Measurements from ENCODE around the gene CEACAM8. TPM values are rescaled to one million over a fixed set of nuclear protein-coding genes. Genes with fewer than 3 reads are reported as not detected.
A peak's percentile ranks its signal among the peaks of the same experiment; 100 is the strongest.

CEACAM8 gene
- polyA plus RNA-seq, 3 donors = not detected

GRCh38 chr19:42546831-42547500, 47.8 kb downstream of the CEACAM8 start:
- no peak overlapping the region for H2AFZ ChIP-seq (ENCODE audit: insufficient read depth, low read depth, low read length, poor library complexity, severe bottlenecking)
- no peaks in the 10 kb centered on the region for H3K4me1 Mint-ChIP-seq
- peak overlapping the region in 1 of 2 donors; percentile 58 for H3K4me3 Mint-ChIP-seq

GRCh38 chr19:42544146-42544545, 50.6 kb downstream of the CEACAM8 start:
- WGBS (ENCODE audit: insufficient coverage) = 83% methylated on average over 1 of the region's 4 CpGs
- Histone ChIP-seq H3K9me3 (replicated peaks in 1 of 2; ENCODE audit: control insufficient read depth in 1 of 2, insufficient read depth in 1 of 2, low read length in 2 of 2) (peaks cover 6% of the 10 kb centered on the region in 2 donors), H2AFZ (ENCODE audit: insufficient read depth, low read depth, low read length, poor library complexity, severe bottlenecking) (no peak overlapping the region), H3K4me2 (replicated peaks; ENCODE audit: extremely low read depth, low read length, poor library complexity, severe bottlenecking) (no peak overlapping the region), H3K27me3 (ENCODE audit: control insufficient read depth in 2 of 2, insufficient read depth in 2 of 2, low read length in 2 of 2) (peaks cover 0 to 32% of the 10 kb centered on the region in 2 donors), H3K79me2 (ENCODE audit: insufficient read depth, low read length) (no peaks in the 10 kb centered on the region), H4K20me1 (ENCODE audit: insufficient read depth, low read length) (no peaks in the 10 kb centered on the region), H3K36me3 (replicated peaks in 1 of 2; ENCODE audit: control insufficient read depth in 1 of 2, insufficient read depth in 2 of 2, low read length in 2 of 2) (no peaks in the 10 kb centered on the region), H3K4me1 (ENCODE audit: control insufficient read depth in 1 of 2, insufficient read depth in 2 of 2, low read length in 2 of 2) (peaks cover 0 to 4% of the 10 kb centered on the region in 2 donors), H3K9ac (ENCODE audit: insufficient read depth, low read length, poor library complexity, severe bottlenecking) (no peak overlapping the region), H3K27ac (ENCODE audit: low read depth in 1 of 2, low read length in 2 of 2) (no peak overlapping the region), H3K4me3 (replicated peaks in 1 of 3; ENCODE audit: low read depth in 2 of 3, low read length in 3 of 3) (no peak overlapping the region)
- Mint-ChIP-seq H3K9me3 (peaks cover 3 to 16% (median 11%) of the 10 kb centered on the region in 7 donors), H3K27ac (no peak overlapping the region), H3K27me3 (ENCODE audit: low read depth in 3 of 3) (peaks cover 36 to 49% (median 43%) of the 10 kb centered on the region in 3 donors), H3K4me3 (no peak overlapping the region), H3K4me1 (peaks cover 3% of the 10 kb centered on the region), H3K36me3 (peaks cover 0 to under 1% of the 10 kb centered on the region in 2 donors)
- TF ChIP-seq, protein P1, sequence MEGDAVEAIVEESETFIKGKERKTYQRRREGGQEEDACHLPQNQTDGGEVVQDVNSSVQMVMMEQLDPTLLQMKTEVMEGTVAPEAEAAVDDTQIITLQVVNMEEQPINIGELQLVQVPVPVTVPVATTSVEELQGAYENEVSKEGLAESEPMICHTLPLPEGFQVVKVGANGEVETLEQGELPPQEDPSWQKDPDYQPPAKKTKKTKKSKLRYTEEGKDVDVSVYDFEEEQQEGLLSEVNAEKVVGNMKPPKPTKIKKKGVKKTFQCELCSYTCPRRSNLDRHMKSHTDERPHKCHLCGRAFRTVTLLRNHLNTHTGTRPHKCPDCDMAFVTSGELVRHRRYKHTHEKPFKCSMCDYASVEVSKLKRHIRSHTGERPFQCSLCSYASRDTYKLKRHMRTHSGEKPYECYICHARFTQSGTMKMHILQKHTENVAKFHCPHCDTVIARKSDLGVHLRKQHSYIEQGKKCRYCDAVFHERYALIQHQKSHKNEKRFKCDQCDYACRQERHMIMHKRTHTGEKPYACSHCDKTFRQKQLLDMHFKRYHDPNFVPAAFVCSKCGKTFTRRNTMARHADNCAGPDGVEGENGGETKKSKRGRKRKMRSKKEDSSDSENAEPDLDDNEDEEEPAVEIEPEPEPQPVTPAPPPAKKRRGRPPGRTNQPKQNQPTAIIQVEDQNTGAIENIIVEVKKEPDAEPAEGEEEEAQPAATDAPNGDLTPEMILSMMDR (IDR thresholded peaks at IDR 0.05) = no peak
- intact Hi-C loops (cut with micrococcal nuclease) = no loop called here
- no peak for DNase-seq

More at GRCh38 chr19:42546831-42547500, 47.8 kb downstream of the CEACAM8 start:
- H3K36me3 ChIP-seq (replicated peaks in 1 of 2; ENCODE audit: control insufficient read depth in 1 of 2, insufficient read depth in 2 of 2, low read length in 2 of 2) = no peaks in the 10 kb centered on the region
- 88% methylated on average over 4 of the region's 4 CpGs for WGBS (ENCODE audit: insufficient coverage)
- peaks cover 8 to 52% of the 10 kb centered on the region in 2 donors for H3K27me3 ChIP-seq (ENCODE audit: control insufficient read depth in 2 of 2, insufficient read depth in 2 of 2, low read length in 2 of 2)
- H3K27ac ChIP-seq (ENCODE audit: low read depth in 1 of 2, low read length in 2 of 2) = no peak overlapping the region
- H3K4me2 ChIP-seq (replicated peaks; ENCODE audit: extremely low read depth, low read length, poor library complexity, severe bottlenecking) = no peak overlapping the region
- H3K36me3 Mint-ChIP-seq = peaks cover 7 to 11% of the 10 kb centered on the region in 2 donors
- no peak for DNase-seq
- peaks cover 27 to 30% of the 10 kb centered on the region in 2 donors for H3K9me3 ChIP-seq (replicated peaks in 1 of 2; ENCODE audit: control insufficient read depth in 1 of 2, insufficient read depth in 1 of 2, low read length in 2 of 2)
- TF ChIP-seq, protein P1 (IDR thresholded peaks at IDR 0.05) = no peak
- H3K9me3 Mint-ChIP-seq = peaks cover 19 to 42% (median 38%) of the 10 kb centered on the region in 7 donors
- intact Hi-C loops (cut with micrococcal nuclease) = no loop called here
- no peaks in the 10 kb centered on the region for H4K20me1 ChIP-seq (ENCODE audit: insufficient read depth, low read length)
- H3K4me1 ChIP-seq (ENCODE audit: control insufficient read depth in 1 of 2, insufficient read depth in 2 of 2, low read length in 2 of 2) = no peaks in the 10 kb centered on the region
- H3K9ac ChIP-seq (ENCODE audit: insufficient read depth, low read length, poor library complexity, severe bottlenecking) = no peak overlapping the region
- no peak overlapping the region for H3K4me3 ChIP-seq (replicated peaks in 1 of 3; ENCODE audit: low read depth in 2 of 3, low read length in 3 of 3)
- peaks cover 51 to 64% (median 62%) of the 10 kb centered on the region in 3 donors for H3K27me3 Mint-ChIP-seq (ENCODE audit: low read depth in 3 of 3)
- no peaks in the 10 kb centered on the region for H3K79me2 ChIP-seq (ENCODE audit: insufficient read depth, low read length)
- H3K27ac Mint-ChIP-seq = peak overlapping the region in 1 of 7 donors; percentile 29

Measured in CD14-positive monocyte (primary cell).